Measurements from ENCODE around the gene SNPH.

- TF ChIP-seq CTCF (IDR thresholded peaks at IDR 0.05; ENCODE audit: low read length) = no peak
- TF ChIP-seq EZH2phosphoT487 (IDR thresholded peaks at IDR 0.05; ENCODE audit: low read length) = no peak
Measured at GRCh38 chr20:1332749-1333300, 66.7 kb downstream of the SNPH start.
